H1 (cell line): Measurements from ENCODE around the gene ACTL7A.

Experiments
- CBX5 ChIP-seq: fragments of 300-800, 300-1000 bp; sonication (generic); IDR thresholded peaks from 2 replicates; pipeline ENCODE4 v1.7.1; 2016; ENCODE audit warnings: antibody characterized with exemption, low read length, low read depth
- EP300 ChIP-seq, 2 experiments: IDR thresholded peaks; 1 replicate in 1 of 2; 2 replicates in 1 of 2; pipeline ENCODE4 v1.6.1; 2011 to 2012; ENCODE audit warnings: low read depth in 2 of 2, low read length in 2 of 2, mild to moderate bottlenecking in 2 of 2, borderline replicate concordance in 1 of 2, inconsistent platforms in 1 of 2, moderate library complexity in 1 of 2
- HDAC6 ChIP-seq: IDR thresholded peaks from one replicate; pipeline ENCODE4 v1.7.1; 2012; ENCODE audit warnings: low read depth, mild to moderate bottlenecking, inconsistent platforms, low read length, moderate library complexity
- POLR2A ChIP-seq, 2 experiments: IDR thresholded peaks; 1 replicate in 1 of 2; 2 replicates in 1 of 2; pipeline ENCODE4 v1.6.1; 2011; ENCODE audit warnings: low read depth in 2 of 2, low read length in 2 of 2, mild to moderate bottlenecking in 2 of 2; ENCODE audit errors: control extremely low read depth in 1 of 2
- SP1 ChIP-seq: IDR thresholded peaks from 2 replicates; pipeline ENCODE4 v1.6.1; 2011; ENCODE audit warnings: low read depth, low read length
- ZNF274 ChIP-seq: IDR thresholded peaks from 2 replicates; pipeline ENCODE4 v1.7.0; 2012; ENCODE audit warnings: low read length, borderline replicate concordance; ENCODE audit errors: extremely low read depth
- TF ChIP-seq, protein P1 (sequence below), 3 experiments: IDR thresholded peaks; 1 replicate in 2 of 3; 2 replicates in 1 of 3; pipeline versions ENCODE4 v1.5.1 to v1.6.1; 2011; ENCODE audit warnings: low read length in 3 of 3, mild to moderate bottlenecking in 3 of 3, inconsistent platforms in 2 of 3, low read depth in 1 of 3, moderate library complexity in 1 of 3; ENCODE audit not compliant: insufficient read depth in 1 of 3; ENCODE audit errors: control extremely low read depth in 1 of 3

GRCh38 chr9:108877524-108877923 is 15.5 kb downstream of the ACTL7A start:
- TF ChIP-seq, protein P1, sequence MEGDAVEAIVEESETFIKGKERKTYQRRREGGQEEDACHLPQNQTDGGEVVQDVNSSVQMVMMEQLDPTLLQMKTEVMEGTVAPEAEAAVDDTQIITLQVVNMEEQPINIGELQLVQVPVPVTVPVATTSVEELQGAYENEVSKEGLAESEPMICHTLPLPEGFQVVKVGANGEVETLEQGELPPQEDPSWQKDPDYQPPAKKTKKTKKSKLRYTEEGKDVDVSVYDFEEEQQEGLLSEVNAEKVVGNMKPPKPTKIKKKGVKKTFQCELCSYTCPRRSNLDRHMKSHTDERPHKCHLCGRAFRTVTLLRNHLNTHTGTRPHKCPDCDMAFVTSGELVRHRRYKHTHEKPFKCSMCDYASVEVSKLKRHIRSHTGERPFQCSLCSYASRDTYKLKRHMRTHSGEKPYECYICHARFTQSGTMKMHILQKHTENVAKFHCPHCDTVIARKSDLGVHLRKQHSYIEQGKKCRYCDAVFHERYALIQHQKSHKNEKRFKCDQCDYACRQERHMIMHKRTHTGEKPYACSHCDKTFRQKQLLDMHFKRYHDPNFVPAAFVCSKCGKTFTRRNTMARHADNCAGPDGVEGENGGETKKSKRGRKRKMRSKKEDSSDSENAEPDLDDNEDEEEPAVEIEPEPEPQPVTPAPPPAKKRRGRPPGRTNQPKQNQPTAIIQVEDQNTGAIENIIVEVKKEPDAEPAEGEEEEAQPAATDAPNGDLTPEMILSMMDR (IDR thresholded peaks at IDR 0.05; ENCODE audit: control extremely low read depth in 1 of 3, insufficient read depth in 1 of 3, low read depth in 1 of 3, low read length in 3 of 3) = no peak
- TF ChIP-seq EP300 (IDR thresholded peaks at IDR 0.05; ENCODE audit: borderline replicate concordance in 1 of 2, low read depth in 2 of 2, low read length in 2 of 2) (no peak), POLR2A (IDR thresholded peaks at IDR 0.05; ENCODE audit: control extremely low read depth in 1 of 2, low read depth in 2 of 2, low read length in 2 of 2) (no peak), SP1 (no peak), CBX5 (no peak), ZNF274 (no peak), HDAC6 (no peak)
